Measurements from ENCODE around the gene VWA5A. TPM values are rescaled to one million over a fixed set of nuclear protein-coding genes. Genes with fewer than 3 reads are reported as not detected.

Gene VWA5A
- total RNA-seq, 2 experiments from 2014 or later, result 3.3 to 3.8 TPM

Other genes starting within 250 kb of the VWA5A start
- not detected for gene TMEM225, start 229.8 kb upstream of the VWA5A start, total RNA-seq
- gene OR8D4, start 213.3 kb upstream of the VWA5A start, total RNA-seq, result not detected
- not detected for gene OR4D5, start 175.8 kb upstream of the VWA5A start, total RNA-seq
- not detected for gene OR6T1, start 171.6 kb upstream of the VWA5A start, total RNA-seq
- not detected for gene OR10S1, start 137.7 kb upstream of the VWA5A start, total RNA-seq
- not detected for gene OR10G6, start 120.3 kb upstream of the VWA5A start, total RNA-seq
- not detected for gene OR10G4, start 102.5 kb upstream of the VWA5A start, total RNA-seq
- not detected for gene OR10G9, start 92.4 kb upstream of the VWA5A start, total RNA-seq
- gene OR10G8, start 88.7 kb upstream of the VWA5A start, total RNA-seq, result not detected
- not detected for gene OR10G7, start 74.1 kb upstream of the VWA5A start, total RNA-seq
- gene OR10D3, start 67.9 kb downstream of the VWA5A start, total RNA-seq, result not detected
- gene OR8G1, start 125.6 kb downstream of the VWA5A start, total RNA-seq, result not detected
- not detected for gene OR8G5, start 140.9 kb downstream of the VWA5A start, total RNA-seq
- not detected for gene OR8D1, start 198.5 kb downstream of the VWA5A start, total RNA-seq
- not detected for gene OR8D2, start 204.7 kb downstream of the VWA5A start, total RNA-seq